ENCODE results near the gene SDF2. TPM values are rescaled to one million over a fixed set of nuclear protein-coding genes. Genes with fewer than 3 reads are reported as not detected.

Gene SDF2
- polyA plus RNA-seq, 1 of the 3 experiments (the other 2 are of a cell fraction) = 108 TPM

DNA sequence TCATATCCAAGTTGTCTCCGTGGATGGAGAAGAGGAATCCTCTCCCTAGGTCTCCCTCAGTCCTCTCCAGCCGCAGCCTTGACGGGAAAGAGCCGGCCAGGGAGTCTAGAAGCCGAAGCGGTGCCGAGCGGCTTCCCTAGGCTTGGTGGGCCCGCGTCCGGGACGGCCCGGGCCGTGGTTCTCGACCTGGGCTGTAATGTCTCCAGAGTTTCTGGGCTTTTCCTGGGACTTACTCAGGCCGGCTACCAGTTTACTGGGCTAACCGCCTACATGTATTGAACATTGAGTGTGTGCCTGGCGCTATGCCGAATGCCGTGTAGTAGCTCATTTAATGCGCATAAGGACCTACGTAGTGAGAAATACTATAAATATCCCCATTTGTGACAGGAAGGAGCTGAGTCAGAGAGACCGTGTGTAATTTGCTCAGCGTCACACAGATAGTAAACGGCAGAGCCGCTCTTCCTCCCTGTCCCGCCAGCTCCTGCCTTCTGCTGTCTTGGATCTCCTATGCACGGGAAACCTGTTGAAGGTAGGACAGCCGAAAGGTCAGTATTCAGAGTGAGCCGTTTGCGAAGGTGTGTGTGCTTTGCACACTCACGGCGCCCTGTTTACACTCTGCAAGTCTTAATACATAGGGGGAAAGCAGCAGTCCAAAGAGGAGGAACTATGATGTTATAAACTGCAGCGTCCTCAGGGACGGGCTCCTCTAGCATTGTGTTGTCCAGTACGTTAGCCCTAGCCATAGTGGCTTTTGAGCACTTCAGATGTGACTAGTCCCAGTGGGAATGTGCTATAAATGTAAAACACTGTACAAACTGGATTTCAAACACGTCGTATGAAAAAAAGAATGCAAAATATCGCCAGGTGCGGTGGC, 62.2 kb downstream of the SDF2 start:
- H3K27me3 ChIP-seq (ENCODE audit: insufficient read depth) = no peaks in the 10 kb centered on the region
- H2AFZ ChIP-seq (ENCODE audit: low read depth) = peak overlapping the region; percentile 81
- peak overlapping the region; percentile 87 for H3K9ac ChIP-seq
- H3K9me2 ChIP-seq = no peaks in the 10 kb centered on the region
- H3K4me2 ChIP-seq = peak overlapping the region; percentile 93
- DNase-seq = peak; percentile 40
- peak overlapping the region; percentile 75 to 94 for H3K27ac ChIP-seq (ENCODE audit: low read depth in 2 of 2, low read length in 1 of 2)
- H3K36me3 ChIP-seq (replicated peaks in 1 of 2; ENCODE audit: control insufficient read depth in 1 of 2, insufficient read depth in 2 of 2, low read length in 1 of 2) = peaks cover 0 to 3% of the 10 kb centered on the region in 2 experiments
- peaks cover 40% of the 10 kb centered on the region for H3K79me2 ChIP-seq (ENCODE audit: insufficient read depth)
- peaks cover 6 to 9% of the 10 kb centered on the region in 2 experiments; a peak in 1 of 4 replicates for H3K4me1 ChIP-seq (ENCODE audit: control insufficient read depth in 1 of 2, insufficient read depth in 2 of 2, low read depth in 1 of 2, low read length in 1 of 2)
- H3K4me3 ChIP-seq (ENCODE audit: low read depth in 2 of 2, low read length in 1 of 2) = peak overlapping the region; percentile 65 to 83
- peaks cover 25% of the 10 kb centered on the region for H3F3A ChIP-seq (replicated peaks; ENCODE audit: insufficient read depth)
- CTCF ChIA-PET = interaction anchor here (0.5 to 2.3 kb wide), 6 partner anchors 9 to 1249 kb away, joined by 3 to 6 read pairs (median 4); partner anchors contain the start of gene BLTP2
- POLR2A ChIA-PET = interaction anchor here (0.6 to 0.8 kb wide), 2 partner anchors 17 to 28 kb away, joined by 3 read pairs; no protein-coding TSS in a partner anchor
- TF ChIP-seq, protein P1, sequence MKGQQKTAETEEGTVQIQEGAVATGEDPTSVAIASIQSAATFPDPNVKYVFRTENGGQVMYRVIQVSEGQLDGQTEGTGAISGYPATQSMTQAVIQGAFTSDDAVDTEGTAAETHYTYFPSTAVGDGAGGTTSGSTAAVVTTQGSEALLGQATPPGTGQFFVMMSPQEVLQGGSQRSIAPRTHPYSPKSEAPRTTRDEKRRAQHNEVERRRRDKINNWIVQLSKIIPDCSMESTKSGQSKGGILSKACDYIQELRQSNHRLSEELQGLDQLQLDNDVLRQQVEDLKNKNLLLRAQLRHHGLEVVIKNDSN (IDR thresholded peaks at IDR 0.05; ENCODE audit: borderline replicate concordance, low read depth) = no peak
- no peak for TF ChIP-seq EZH2phosphoT487 (IDR thresholded peaks at IDR 0.05; ENCODE audit: borderline replicate concordance, low read depth)
- peak; percentile 26; the same call in 1 of the 2 replicates for TF ChIP-seq FOSL2 (IDR thresholded peaks at IDR 0.05; ENCODE audit: borderline replicate concordance, low read depth)
- TF ChIP-seq, protein P2, sequence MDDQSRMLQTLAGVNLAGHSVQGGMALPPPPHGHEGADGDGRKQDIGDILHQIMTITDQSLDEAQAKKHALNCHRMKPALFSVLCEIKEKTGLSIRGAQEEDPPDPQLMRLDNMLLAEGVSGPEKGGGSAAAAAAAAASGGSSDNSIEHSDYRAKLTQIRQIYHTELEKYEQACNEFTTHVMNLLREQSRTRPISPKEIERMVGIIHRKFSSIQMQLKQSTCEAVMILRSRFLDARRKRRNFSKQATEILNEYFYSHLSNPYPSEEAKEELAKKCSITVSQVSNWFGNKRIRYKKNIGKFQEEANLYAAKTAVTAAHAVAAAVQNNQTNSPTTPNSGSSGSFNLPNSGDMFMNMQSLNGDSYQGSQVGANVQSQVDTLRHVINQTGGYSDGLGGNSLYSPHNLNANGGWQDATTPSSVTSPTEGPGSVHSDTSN (IDR thresholded peaks at IDR 0.05) = peak; percentile 47
- TF ChIP-seq, protein P3, sequence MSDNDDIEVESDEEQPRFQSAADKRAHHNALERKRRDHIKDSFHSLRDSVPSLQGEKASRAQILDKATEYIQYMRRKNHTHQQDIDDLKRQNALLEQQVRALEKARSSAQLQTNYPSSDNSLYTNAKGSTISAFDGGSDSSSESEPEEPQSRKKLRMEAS (IDR thresholded peaks at IDR 0.05; ENCODE audit: low read depth) = peak; percentile 46; the same call in 1 of the 2 replicates
- no peak for TF ChIP-seq TCF12 (IDR thresholded peaks at IDR 0.05)
- TF ChIP-seq NRF1 (IDR thresholded peaks at IDR 0.05; ENCODE audit: low read depth, low read length) = no peak
- 0 out of 2 replicates have a peak, but pooled peaks have one; percentile 14 for TF ChIP-seq MEF2A (IDR thresholded peaks at IDR 0.05; ENCODE audit: borderline replicate concordance, low read depth)
- TF ChIP-seq RCOR1 (IDR thresholded peaks at IDR 0.05; ENCODE audit: low read length) = no peak
- no peak for TF ChIP-seq SMC3 (IDR thresholded peaks at IDR 0.05; ENCODE audit: low read depth, low read length)
- TF ChIP-seq NFIC (IDR thresholded peaks at IDR 0.05; ENCODE audit: borderline replicate concordance) = peak; percentile 56; the same call in 1 of the 2 replicates
- H4K20me1 ChIP-seq (ENCODE audit: insufficient read depth) = no peaks in the 10 kb centered on the region
- 31% methylated on average over 28 of the region's 40 CpGs for WGBS (ENCODE audit: low lambda C conversion rate)
- H3K9me3 ChIP-seq = no peaks in the 10 kb centered on the region

DNA sequence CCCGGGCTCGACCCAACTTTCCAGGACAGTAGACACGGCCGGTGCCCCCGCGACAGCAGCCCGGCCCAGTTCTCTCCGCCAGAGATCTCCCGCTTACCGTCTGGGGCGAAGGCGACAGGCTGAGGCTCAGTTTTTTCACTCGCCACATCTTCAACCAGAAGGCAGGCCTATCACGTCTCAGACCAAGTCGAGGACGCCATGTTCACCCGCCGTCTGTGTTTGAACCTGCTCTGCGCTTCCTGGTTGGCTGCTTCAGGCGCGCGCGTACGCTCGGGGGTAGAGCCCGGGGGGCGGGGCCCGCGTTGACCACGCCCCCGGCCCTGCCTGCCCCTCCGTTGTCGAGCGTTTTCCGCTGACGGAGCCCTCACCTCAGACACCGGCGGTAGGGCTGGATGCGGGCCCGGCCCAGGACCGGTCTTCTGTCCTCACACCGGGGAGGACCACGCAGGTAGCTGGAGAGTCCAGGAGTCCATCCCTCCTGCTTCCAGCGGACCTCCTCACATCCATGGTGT, 62.9 kb downstream of the SDF2 start, which contains the start of gene SPAG5:
Gene SPAG5, minus strand, starts transcription at position 227 of the 512 bp plus-strand sequence. Its CDS starts 79 bp downstream, at position 148.
- Histone ChIP-seq H3F3A (replicated peaks; ENCODE audit: insufficient read depth) (peaks cover 25% of the 10 kb centered on the region), H3K4me1 (ENCODE audit: control insufficient read depth in 1 of 2, insufficient read depth in 2 of 2, low read depth in 1 of 2, low read length in 1 of 2) (peaks cover 6 to 9% of the 10 kb centered on the region in 2 experiments; a peak in 1 of 4 replicates), H3K4me2 (peak within 1 kb of the TSS; percentile 93), H3K9me2 (no peaks in the 10 kb centered on the region), H3K4me3 (ENCODE audit: low read depth in 2 of 2, low read length in 1 of 2) (peak within 1 kb of the TSS; percentile 65 to 83), H3K36me3 (replicated peaks in 1 of 2; ENCODE audit: control insufficient read depth in 1 of 2, insufficient read depth in 2 of 2, low read length in 1 of 2) (peaks cover 0 to 3% of the 10 kb centered on the region in 2 experiments), H2AFZ (ENCODE audit: low read depth) (peak within 1 kb of the TSS; percentile 93), H3K9ac (peak within 1 kb of the TSS; percentile 87), H3K27me3 (ENCODE audit: insufficient read depth) (no peaks in the 10 kb centered on the region), H4K20me1 (ENCODE audit: insufficient read depth) (no peaks in the 10 kb centered on the region), H3K27ac (ENCODE audit: low read depth in 2 of 2, low read length in 1 of 2) (peak within 1 kb of the TSS; percentile 75 to 94), H3K79me2 (ENCODE audit: insufficient read depth) (peaks cover 46% of the 10 kb centered on the region), H3K9me3 (no peaks in the 10 kb centered on the region)
- WGBS (ENCODE audit: low lambda C conversion rate) = 0% methylated on average over 5 of the region's 44 CpGs
- peak; percentile 99 for DNase-seq
- POLR2A ChIA-PET = interaction anchor here (0.6 to 0.8 kb wide), 2 partner anchors 17 to 27 kb away, joined by 3 read pairs; no protein-coding TSS in a partner anchor
- CTCF ChIA-PET = interaction anchor here (0.6 to 2.3 kb wide), 7 partner anchors 10 to 52 kb away, joined by 3 to 7 read pairs (median 4); partner anchors contain the start of gene BLTP2
- no peak for TF ChIP-seq FOXJ3 (CRISPR knock-in tag; IDR thresholded peaks at IDR 0.05)
- TF ChIP-seq, protein P4, sequence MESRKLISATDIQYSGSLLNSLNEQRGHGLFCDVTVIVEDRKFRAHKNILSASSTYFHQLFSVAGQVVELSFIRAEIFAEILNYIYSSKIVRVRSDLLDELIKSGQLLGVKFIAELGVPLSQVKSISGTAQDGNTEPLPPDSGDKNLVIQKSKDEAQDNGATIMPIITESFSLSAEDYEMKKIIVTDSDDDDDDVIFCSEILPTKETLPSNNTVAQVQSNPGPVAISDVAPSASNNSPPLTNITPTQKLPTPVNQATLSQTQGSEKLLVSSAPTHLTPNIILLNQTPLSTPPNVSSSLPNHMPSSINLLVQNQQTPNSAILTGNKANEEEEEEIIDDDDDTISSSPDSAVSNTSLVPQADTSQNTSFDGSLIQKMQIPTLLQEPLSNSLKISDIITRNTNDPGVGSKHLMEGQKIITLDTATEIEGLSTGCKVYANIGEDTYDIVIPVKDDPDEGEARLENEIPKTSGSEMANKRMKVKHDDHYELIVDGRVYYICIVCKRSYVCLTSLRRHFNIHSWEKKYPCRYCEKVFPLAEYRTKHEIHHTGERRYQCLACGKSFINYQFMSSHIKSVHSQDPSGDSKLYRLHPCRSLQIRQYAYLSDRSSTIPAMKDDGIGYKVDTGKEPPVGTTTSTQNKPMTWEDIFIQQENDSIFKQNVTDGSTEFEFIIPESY (IDR thresholded peaks at IDR 0.05; ENCODE audit: borderline replicate concordance, low read depth) = no peak
- no peak for TF ChIP-seq RFX5 (IDR thresholded peaks at IDR 0.05; ENCODE audit: low read length)
- TF ChIP-seq MXI1 (IDR thresholded peaks at IDR 0.05; ENCODE audit: low read depth, low read length) = peak; percentile 90
- no peak for TF ChIP-seq TEAD4 (IDR thresholded peaks at IDR 0.05; ENCODE audit: borderline replicate concordance, insufficient read depth)
- TF ChIP-seq YY1 (IDR thresholded peaks at IDR 0.05; ENCODE audit: low read depth) = peak; percentile 86
- TF ChIP-seq, protein P1 (IDR thresholded peaks at IDR 0.05; ENCODE audit: borderline replicate concordance, low read depth) = no peak
- no peak for TF ChIP-seq RAD21 (IDR thresholded peaks at IDR 0.05; ENCODE audit: low read length)
- peak; percentile 34; the same call in 1 of the 2 replicates for TF ChIP-seq NRF1 (IDR thresholded peaks at IDR 0.05; ENCODE audit: low read depth, low read length)
- TF ChIP-seq GABPA (IDR thresholded peaks at IDR 0.05; ENCODE audit: low read depth) = no peak
- peak; percentile 73; the same call in 1 of the 2 replicates for TF ChIP-seq SIN3A (IDR thresholded peaks at IDR 0.05; ENCODE audit: borderline replicate concordance, low read depth, low read length)

Data from SK-N-SH (cell line).